IMR-90 (cell line): ENCODE data around the gene NFATC1. TPM values are rescaled to one million over a fixed set of nuclear protein-coding genes. Genes with fewer than 3 reads are reported as not detected.
A peak's percentile ranks its signal among the peaks of the same experiment; 100 is the strongest.

Experiments used
- ATAC-seq: fragments of 200-7000 bp; cut with Tn5 transposase; 2 replicates; pipeline ENCODE4 v1.9.1; 2020; ENCODE audit warnings: low read depth, mild to moderate bottlenecking, moderate library complexity
- BruUV-seq: library from RNA; stranded (reverse); fragments of 400-500 nt; replicated peaks from 2 replicates; lab custom pipeline; 2021; lab: Mats Ljungman, UMichigan
- CTCF ChIA-PET: fragments of 300-600 bp; formaldehyde crosslinking; extraction: SDS; loops from one replicate; lab custom pipeline; 2021; ENCODE audit warnings: antibody characterized with exemption; lab: Yijun Ruan, JAX
- POLR2A ChIA-PET: fragments of 300-600 bp; sonication (Branson Sonifier 250); formaldehyde crosslinking; loops from one replicate; lab custom pipeline; 2022; ENCODE audit warnings: antibody characterized with exemption; ENCODE audit not compliant: unreplicated experiment; lab: Charles Lee
- DNase-seq: peaks from one replicate; pipeline ENCODE4 v3.0.0; 2013
- H2AFZ ChIP-seq: replicated peaks from 2 replicates; pipeline ENCODE3; 2013; ENCODE audit warnings: low read length, mild to moderate bottlenecking; ENCODE audit not compliant: poor library complexity
- H2AK5ac ChIP-seq: 2 replicates; pipeline ENCODE4 v1.6.1; 2013; ENCODE audit warnings: low read depth, low read length, inconsistent platforms
- H2AK9ac ChIP-seq: replicated peaks from 2 replicates; pipeline ENCODE3; 2013; ENCODE audit warnings: mild to moderate bottlenecking, low read depth, low read length, moderate library complexity; ENCODE audit not compliant: poor library complexity
- H2BK120ac ChIP-seq: 2 replicates; pipeline ENCODE4 v1.6.1; 2013; ENCODE audit warnings: low read depth, low read length, inconsistent platforms
- H2BK15ac ChIP-seq: 3 replicates; pipeline ENCODE4 v1.6.1; 2013; ENCODE audit warnings: low read depth, low read length, inconsistent platforms
- H2BK20ac ChIP-seq: 2 replicates; pipeline ENCODE4 v1.6.1; 2013; ENCODE audit warnings: low read depth, mild to moderate bottlenecking, inconsistent platforms, low read length, moderate library complexity
- H2BK5ac ChIP-seq: 2 replicates; pipeline ENCODE4 v1.6.1; 2013; ENCODE audit warnings: mild to moderate bottlenecking, low read depth, low read length, inconsistent platforms; ENCODE audit not compliant: poor library complexity, severe bottlenecking
- H3K14ac ChIP-seq: replicated peaks from 2 replicates; pipeline ENCODE4 v1.6.1; 2013; ENCODE audit warnings: low read depth, low read length, inconsistent platforms
- H3K18ac ChIP-seq: 2 replicates; pipeline ENCODE4 v1.6.1; 2013; ENCODE audit warnings: low read depth, low read length, control low read depth
- H3K23ac ChIP-seq: 2 replicates; pipeline ENCODE4 v1.6.1; 2013; ENCODE audit warnings: low read depth, low read length, inconsistent platforms
- H3K27ac ChIP-seq: 2 replicates; pipeline ENCODE4 v1.5.1; 2013; ENCODE audit warnings: mild to moderate bottlenecking, control low read depth, low read length; ENCODE audit not compliant: insufficient read depth
- H3K27me3 ChIP-seq: 2 replicates; pipeline ENCODE4 v1.6.1; 2013; ENCODE audit warnings: low read length; ENCODE audit not compliant: control insufficient read depth, insufficient read depth
- H3K36me3 ChIP-seq: 2 replicates; pipeline ENCODE4 v1.6.1; 2013; ENCODE audit warnings: low read length, mixed read lengths; ENCODE audit not compliant: control insufficient read depth, insufficient read depth
- H3K4ac ChIP-seq: 2 replicates; pipeline ENCODE4 v1.6.1; 2013; ENCODE audit warnings: low read depth, low read length, inconsistent platforms
- H3K4me1 ChIP-seq: 2 replicates; pipeline ENCODE4 v1.6.1; 2013; ENCODE audit warnings: low read length, mixed read lengths; ENCODE audit not compliant: control insufficient read depth, insufficient read depth
- H3K4me2 ChIP-seq: 2 replicates; pipeline ENCODE4 v1.6.1; 2013; ENCODE audit warnings: low read depth, mild to moderate bottlenecking, control low read depth, low read length, moderate library complexity
- H3K4me3 ChIP-seq: 2 replicates; pipeline ENCODE4 v1.5.1; 2013; ENCODE audit warnings: low read depth, mild to moderate bottlenecking, control low read depth, low read length, moderate library complexity; ENCODE audit not compliant: insufficient read depth
- H3K56ac ChIP-seq: 2 replicates; pipeline ENCODE4 v1.6.1; 2013; ENCODE audit warnings: low read length, inconsistent platforms; ENCODE audit not compliant: insufficient read depth; ENCODE audit errors: extremely low read depth
- H3K79me1 ChIP-seq, 2 experiments: 2 replicates each; pipeline ENCODE4 v1.6.1; 2013; ENCODE audit warnings: low read length in 2 of 2, inconsistent platforms in 1 of 2, low read depth in 1 of 2
- H3K9ac ChIP-seq: 2 replicates; pipeline ENCODE4 v1.6.1; 2013; ENCODE audit warnings: low read depth, low read length, control low read depth
- H3K9me1 ChIP-seq: 2 replicates; pipeline ENCODE4 v1.6.1; 2013; ENCODE audit warnings: low read length, inconsistent platforms; ENCODE audit not compliant: insufficient read depth
- H3K9me3 ChIP-seq: 2 replicates; pipeline ENCODE4 v1.6.1; 2013; ENCODE audit warnings: low read length; ENCODE audit not compliant: control insufficient read depth, insufficient read depth
- H4K20me1 ChIP-seq: 2 replicates; pipeline ENCODE4 v1.6.1; 2013; ENCODE audit warnings: low read length, inconsistent platforms; ENCODE audit not compliant: insufficient read depth
- H4K5ac ChIP-seq: 2 replicates; pipeline ENCODE4 v1.6.1; 2013; ENCODE audit warnings: mild to moderate bottlenecking, low read depth, low read length, control low read depth
- H4K8ac ChIP-seq, 2 experiments: 2 replicates each; pipeline ENCODE4 v1.6.1; 2013; ENCODE audit warnings: low read depth in 2 of 2, low read length in 2 of 2, control low read depth in 1 of 2, inconsistent platforms in 1 of 2
- H4K91ac ChIP-seq: 2 replicates; pipeline ENCODE4 v1.6.1; 2013; ENCODE audit warnings: low read depth, low read length, inconsistent platforms; ENCODE audit not compliant: insufficient read depth
- BHLHE40 ChIP-seq: fragments of 150-350 bp; IDR thresholded peaks from 2 replicates; pipeline ENCODE4 v1.6.1; 2016; ENCODE audit warnings: mild to moderate bottlenecking, low read depth, low read length
- CEBPB ChIP-seq: IDR thresholded peaks from 2 replicates; pipeline ENCODE4 v1.6.1; 2012; ENCODE audit warnings: low read depth, low read length, improper control_type of control experiment
- CHD1 ChIP-seq: IDR thresholded peaks from 2 replicates; pipeline ENCODE4 v1.6.1; 2012; ENCODE audit warnings: low read depth, low read length, improper control_type of control experiment
- FOS ChIP-seq: fragments of 150-350 bp; IDR thresholded peaks from 2 replicates; pipeline ENCODE4 v1.6.1; 2016; ENCODE audit warnings: low read depth, low read length
- MAFK ChIP-seq: IDR thresholded peaks from 2 replicates; pipeline ENCODE4 v1.6.1; 2012; ENCODE audit warnings: low read depth, low read length, improper control_type of control experiment
- MAZ ChIP-seq: IDR thresholded peaks from 2 replicates; pipeline ENCODE4 v1.6.1; 2012; ENCODE audit warnings: low read depth, mild to moderate bottlenecking, low read length, improper control_type of control experiment, moderate library complexity, borderline replicate concordance
- MXI1 ChIP-seq: IDR thresholded peaks from 2 replicates; pipeline ENCODE4 v1.6.1; 2012; ENCODE audit warnings: low read depth, mild to moderate bottlenecking, low read length, moderate library complexity, borderline replicate concordance
- POLR2A ChIP-seq: IDR thresholded peaks from 2 replicates; pipeline ENCODE4 v1.6.1; 2012; ENCODE audit warnings: mild to moderate bottlenecking, low read depth, low read length
- RAD21 ChIP-seq: IDR thresholded peaks from 2 replicates; pipeline ENCODE4 v1.6.1; 2012; ENCODE audit warnings: low read length, improper control_type of control experiment
- SMC3 ChIP-seq: fragments of 150-350 bp; IDR thresholded peaks from 2 replicates; pipeline ENCODE4 v1.6.1; 2016; ENCODE audit warnings: low read depth, mild to moderate bottlenecking, antibody characterized with exemption, low read length, moderate library complexity
- USF2 ChIP-seq: fragments of 150-350 bp; IDR thresholded peaks from 2 replicates; pipeline ENCODE4 v1.6.1; 2017; ENCODE audit warnings: mild to moderate bottlenecking, antibody characterized with exemption, low read length, low read depth
- WGBS, 2 experiments: methylation state at CpG; one replicate each; pipeline versions ENCODE4 v1.1.5 to v1.1.7; 2013; ENCODE audit warnings: missing lambda C conversion rate in 2 of 2; ENCODE audit not compliant: insufficient read length in 1 of 2; ENCODE audit errors: extremely low coverage in 2 of 2; 5-methylcytosine and 5-hydroxymethylcytosine counted together
- dilution Hi-C: fragments of 300-500 bp; cut with HindIII; formaldehyde crosslinking; loops from one replicate; pipeline ENCODE4 v1.14.3; 2018; ENCODE audit warnings: low sequenced_read_pairs; ENCODE audit not compliant: unreplicated experiment
- in situ Hi-C: fragments of 300-500 bp; cut with MboI; formaldehyde crosslinking; loops from 3 replicates; pipeline ENCODE4 v1.14.3; 2019; ENCODE audit warnings: low sequenced_read_pairs, inconsistent platforms, mixed read lengths
- intact Hi-C: fragments of 100-400 bp; cut with micrococcal nuclease; formaldehyde crosslinking; loops from 2 replicates; pipeline ENCODE4 v1.10.0; 2022
- polyA plus RNA-seq, 3 experiments: library from polyadenylated mRNA; depleted of rRNA; stranded (reverse); fragments of >200 nt; gene quantifications; 2 replicates each; pipeline ENCODE4 v1.2.3, GENCODE V29; 2012; ENCODE audit warnings: low replicate concordance in 1 of 3
- total RNA-seq: library from RNA; depleted of rRNA; stranded (reverse); fragments of >200 nt; gene quantifications from 2 replicates; pipeline ENCODE4 v1.2.3, GENCODE V29; 2012
- TF ChIP-seq, protein P1 (sequence below): conservative IDR thresholded peaks from 2 replicates; pipeline ENCODE4 v1.5.1; 2012; ENCODE audit warnings: mild to moderate bottlenecking, low read depth, low read length, improper control_type of control experiment

Gene NFATC1
- total and polyA plus RNA-seq, 2 of the 4 experiments (the other 2 are of a cell fraction): 0.36 to 1.8 TPM

DNA sequence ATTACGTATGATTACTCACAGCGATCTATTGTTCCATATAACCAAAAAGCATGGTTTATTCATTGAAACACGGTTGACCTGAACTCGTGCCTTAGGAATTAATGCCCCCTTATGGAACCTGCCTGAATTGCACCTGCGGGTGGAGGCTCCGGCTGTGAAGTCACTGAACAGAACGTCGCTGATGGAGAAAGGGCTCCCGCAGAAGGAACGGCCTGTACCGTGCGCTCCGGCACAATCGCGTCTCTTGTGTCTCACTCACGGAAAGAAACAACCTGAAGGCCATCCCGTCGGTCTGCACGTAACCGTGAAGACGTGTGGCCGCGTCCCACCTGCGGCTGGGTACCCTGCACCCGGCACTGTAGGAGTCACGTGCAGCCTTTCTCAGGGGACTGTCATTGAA is 133.1 kb downstream of the NFATC1 start:
- H2BK120ac ChIP-seq: no peak overlapping the region
- no peak overlapping the region for H3K23ac ChIP-seq
- H3K56ac ChIP-seq: no peak overlapping the region
- H4K91ac ChIP-seq: no peak overlapping the region
- no TSS peak for BruUV-seq
- no peak for TF ChIP-seq CHD1
- TF ChIP-seq MAZ: no peak
- TF ChIP-seq USF2: no peak
- no peak for TF ChIP-seq MXI1
- TF ChIP-seq CEBPB: no peak
- no peak for TF ChIP-seq MAFK
- TF ChIP-seq, protein P1, sequence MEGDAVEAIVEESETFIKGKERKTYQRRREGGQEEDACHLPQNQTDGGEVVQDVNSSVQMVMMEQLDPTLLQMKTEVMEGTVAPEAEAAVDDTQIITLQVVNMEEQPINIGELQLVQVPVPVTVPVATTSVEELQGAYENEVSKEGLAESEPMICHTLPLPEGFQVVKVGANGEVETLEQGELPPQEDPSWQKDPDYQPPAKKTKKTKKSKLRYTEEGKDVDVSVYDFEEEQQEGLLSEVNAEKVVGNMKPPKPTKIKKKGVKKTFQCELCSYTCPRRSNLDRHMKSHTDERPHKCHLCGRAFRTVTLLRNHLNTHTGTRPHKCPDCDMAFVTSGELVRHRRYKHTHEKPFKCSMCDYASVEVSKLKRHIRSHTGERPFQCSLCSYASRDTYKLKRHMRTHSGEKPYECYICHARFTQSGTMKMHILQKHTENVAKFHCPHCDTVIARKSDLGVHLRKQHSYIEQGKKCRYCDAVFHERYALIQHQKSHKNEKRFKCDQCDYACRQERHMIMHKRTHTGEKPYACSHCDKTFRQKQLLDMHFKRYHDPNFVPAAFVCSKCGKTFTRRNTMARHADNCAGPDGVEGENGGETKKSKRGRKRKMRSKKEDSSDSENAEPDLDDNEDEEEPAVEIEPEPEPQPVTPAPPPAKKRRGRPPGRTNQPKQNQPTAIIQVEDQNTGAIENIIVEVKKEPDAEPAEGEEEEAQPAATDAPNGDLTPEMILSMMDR: peak; percentile 88
- no peak for TF ChIP-seq FOS
- no peak for TF ChIP-seq BHLHE40
- TF ChIP-seq RAD21: peak; percentile 97
- 0 out of 2 replicates have a peak, but pooled peaks have one; percentile 30 for TF ChIP-seq POLR2A
- TF ChIP-seq SMC3: peak; percentile 98
- no CpG with 5 or more reads among the region's 26 CpGs for WGBS, 2 experiments
- H3K27me3 ChIP-seq: peaks cover 15% of the 10 kb centered on the region
- H3K18ac ChIP-seq: no peak overlapping the region
- H2AK9ac ChIP-seq: no peak overlapping the region
- ATAC-seq (peak; percentile 92), DNase-seq (peak; percentile 64)
- no peaks in the 10 kb centered on the region; the same call in 1 of the 2 replicates for H3K4me1 ChIP-seq
- H2BK5ac ChIP-seq: no peak overlapping the region
- H2AFZ ChIP-seq: no peak overlapping the region
- no peaks in the 10 kb centered on the region for H3K9me3 ChIP-seq
- no peak overlapping the region for H2AK5ac ChIP-seq
- H3K79me1 ChIP-seq: no peaks in the 10 kb centered on the region
- H3K9me1 ChIP-seq: no peaks in the 10 kb centered on the region
- dilution Hi-C loops (no loop called here), in situ Hi-C loops (no loop called here), intact Hi-C loops (loop anchor here (1.0 kb wide), 3 partner anchors 115 to 148 kb away; no protein-coding TSS in a partner anchor)
- H4K8ac ChIP-seq: no peak overlapping the region
- H2BK15ac ChIP-seq: no peak overlapping the region
- H3K14ac ChIP-seq: no peak overlapping the region
- no peaks in the 10 kb centered on the region for H3K36me3 ChIP-seq
- no peaks in the 10 kb centered on the region; the same call in 1 of the 2 replicates for H4K20me1 ChIP-seq
- H3K4me2 ChIP-seq: no peak overlapping the region
- no peak overlapping the region for H4K5ac ChIP-seq
- H3K4ac ChIP-seq: no peak overlapping the region
- no peak overlapping the region for H2BK20ac ChIP-seq
- ChIA-PET CTCF (interaction anchor here (0.8 to 1.0 kb wide), 2 partner anchors 8 to 148 kb away, joined by 3 read pairs; no protein-coding TSS in a partner anchor), POLR2A (no interaction called here)
- no peak overlapping the region for H3K9ac ChIP-seq
- no peak overlapping the region for H3K27ac ChIP-seq
- H3K4me3 ChIP-seq: no peak overlapping the region
